Measurements from ENCODE around the gene TM6SF1. TPM values are rescaled to one million over a fixed set of nuclear protein-coding genes. Genes with fewer than 3 reads are reported as not detected.

TM6SF1 gene
- total and polyA plus RNA-seq, 9 of the 15 experiments (the other 6 are each of a cell fraction or from before 2014, with no cell fraction given): 1.0 to 5.6 (median 3.5) TPM

DNA sequence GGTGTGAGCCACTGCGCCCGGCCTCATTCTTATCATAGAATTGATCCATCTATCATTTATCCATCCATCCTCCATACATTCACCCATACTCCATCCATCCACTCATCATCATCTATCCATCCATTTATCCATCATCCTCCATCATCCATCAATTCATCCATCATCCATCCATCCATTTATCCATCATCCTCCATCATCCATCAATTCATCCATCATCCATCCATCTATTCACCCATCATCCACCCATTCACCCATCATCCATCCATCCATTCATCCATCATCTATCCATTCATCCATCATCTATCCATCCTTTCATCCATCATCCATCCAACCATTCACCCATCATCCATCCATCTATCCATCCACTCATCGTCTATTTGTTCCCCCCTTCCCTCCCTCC, 3.7 kb downstream of the TM6SF1 start (continued):
- TF ChIP-seq, protein P1, sequence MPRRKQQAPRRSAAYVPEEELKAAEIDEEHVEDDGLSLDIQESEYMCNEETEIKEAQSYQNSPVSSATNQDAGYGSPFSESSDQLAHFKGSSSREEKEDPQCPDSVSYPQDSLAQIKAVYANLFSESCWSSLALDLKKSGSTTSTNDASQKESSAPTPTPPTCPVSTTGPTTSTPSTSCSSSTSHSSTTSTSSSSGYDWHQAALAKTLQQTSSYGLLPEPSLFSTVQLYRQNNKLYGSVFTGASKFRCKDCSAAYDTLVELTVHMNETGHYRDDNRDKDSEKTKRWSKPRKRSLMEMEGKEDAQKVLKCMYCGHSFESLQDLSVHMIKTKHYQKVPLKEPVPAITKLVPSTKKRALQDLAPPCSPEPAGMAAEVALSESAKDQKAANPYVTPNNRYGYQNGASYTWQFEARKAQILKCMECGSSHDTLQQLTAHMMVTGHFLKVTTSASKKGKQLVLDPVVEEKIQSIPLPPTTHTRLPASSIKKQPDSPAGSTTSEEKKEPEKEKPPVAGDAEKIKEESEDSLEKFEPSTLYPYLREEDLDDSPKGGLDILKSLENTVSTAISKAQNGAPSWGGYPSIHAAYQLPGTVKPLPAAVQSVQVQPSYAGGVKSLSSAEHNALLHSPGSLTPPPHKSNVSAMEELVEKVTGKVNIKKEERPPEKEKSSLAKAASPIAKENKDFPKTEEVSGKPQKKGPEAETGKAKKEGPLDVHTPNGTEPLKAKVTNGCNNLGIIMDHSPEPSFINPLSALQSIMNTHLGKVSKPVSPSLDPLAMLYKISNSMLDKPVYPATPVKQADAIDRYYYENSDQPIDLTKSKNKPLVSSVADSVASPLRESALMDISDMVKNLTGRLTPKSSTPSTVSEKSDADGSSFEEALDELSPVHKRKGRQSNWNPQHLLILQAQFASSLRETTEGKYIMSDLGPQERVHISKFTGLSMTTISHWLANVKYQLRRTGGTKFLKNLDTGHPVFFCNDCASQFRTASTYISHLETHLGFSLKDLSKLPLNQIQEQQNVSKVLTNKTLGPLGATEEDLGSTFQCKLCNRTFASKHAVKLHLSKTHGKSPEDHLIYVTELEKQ (CRISPR knock-in tag; IDR thresholded peaks at IDR 0.05): no peak
- TF ChIP-seq FOXK1 (CRISPR knock-in tag; IDR thresholded peaks at IDR 0.05; ENCODE audit: borderline replicate concordance): no peak
- TF ChIP-seq POLR2G (IDR thresholded peaks at IDR 0.05; ENCODE audit: low read depth, low read length): no peak
- TF ChIP-seq NCOA6 (IDR thresholded peaks at IDR 0.05): no peak
- TF ChIP-seq PRPF4 (IDR thresholded peaks at IDR 0.05; ENCODE audit: insufficient read depth, low read depth, low read length, poor library complexity, severe bottlenecking): no peak
- no peak for TF ChIP-seq ZNF444 (CRISPR knock-in tag; IDR thresholded peaks at IDR 0.05)
- no peak for TF ChIP-seq NFE2 (IDR thresholded peaks at IDR 0.05; ENCODE audit: low read depth)
- no peak for TF ChIP-seq POLR3G (IDR thresholded peaks at IDR 0.05; ENCODE audit: extremely low read depth, insufficient read length, insufficient replicate concordance)
- TF ChIP-seq, protein P2, sequence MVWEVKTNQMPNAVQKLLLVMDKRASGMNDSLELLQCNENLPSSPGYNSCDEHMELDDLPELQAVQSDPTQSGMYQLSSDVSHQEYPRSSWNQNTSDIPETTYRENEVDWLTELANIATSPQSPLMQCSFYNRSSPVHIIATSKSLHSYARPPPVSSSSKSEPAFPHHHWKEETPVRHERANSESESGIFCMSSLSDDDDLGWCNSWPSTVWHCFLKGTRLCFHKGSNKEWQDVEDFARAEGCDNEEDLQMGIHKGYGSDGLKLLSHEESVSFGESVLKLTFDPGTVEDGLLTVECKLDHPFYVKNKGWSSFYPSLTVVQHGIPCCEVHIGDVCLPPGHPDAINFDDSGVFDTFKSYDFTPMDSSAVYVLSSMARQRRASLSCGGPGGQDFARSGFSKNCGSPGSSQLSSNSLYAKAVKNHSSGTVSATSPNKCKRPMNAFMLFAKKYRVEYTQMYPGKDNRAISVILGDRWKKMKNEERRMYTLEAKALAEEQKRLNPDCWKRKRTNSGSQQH (CRISPR knock-in tag; IDR thresholded peaks at IDR 0.05): 0 out of 2 replicates have a peak, but pooled peaks have one; percentile 19
- TF ChIP-seq ETV6 (IDR thresholded peaks at IDR 0.05; ENCODE audit: borderline replicate concordance in 1 of 2, low read depth in 2 of 2, low read length in 1 of 2): no peak
- TF ChIP-seq ETV6 (CRISPR knock-in tag; IDR thresholded peaks at IDR 0.05; ENCODE audit: borderline replicate concordance): no peak
- TF ChIP-seq HDAC8 (tag; IDR thresholded peaks at IDR 0.05): no peak
- TF ChIP-seq ZSCAN32 (CRISPR knock-in tag; IDR thresholded peaks at IDR 0.05): no peak
- TF ChIP-seq ZNF133 (CRISPR knock-in tag; IDR thresholded peaks at IDR 0.05): no peak
- no peak for TF ChIP-seq SMC3 (conservative IDR thresholded peaks at IDR 0.05; ENCODE audit: insufficient read depth, low read depth, low read length)
- TF ChIP-seq PTBP1 (IDR thresholded peaks at IDR 0.05; ENCODE audit: low read depth, low read length): no peak
- 0 out of 2 replicates have a peak, but pooled peaks have one; percentile 15 for TF ChIP-seq OTX1 (CRISPR knock-in tag; IDR thresholded peaks at IDR 0.05)
- TF ChIP-seq ARID2 (IDR thresholded peaks at IDR 0.05): peak; percentile 18; the same call in 1 of the 2 replicates
- no peak for TF ChIP-seq CC2D1A (IDR thresholded peaks at IDR 0.05)
- TF ChIP-seq NFIX (CRISPR knock-in tag; IDR thresholded peaks at IDR 0.05; ENCODE audit: low read depth): no peak
- no peak for TF ChIP-seq STAG1 (CRISPR knock-in tag; IDR thresholded peaks at IDR 0.05; ENCODE audit: borderline replicate concordance)
- no peak for TF ChIP-seq ZNF354B (CRISPR knock-in tag; IDR thresholded peaks at IDR 0.05)
- no peak for TF ChIP-seq CBX1 (IDR thresholded peaks at IDR 0.05; ENCODE audit: low read depth)
- no peak for TF ChIP-seq XRCC5 (IDR thresholded peaks at IDR 0.05; ENCODE audit: low read depth, low read length)
- TF ChIP-seq ILK (tag; IDR thresholded peaks at IDR 0.05; ENCODE audit: borderline replicate concordance, low read depth): no peak
- no peak for TF ChIP-seq ZNF143 (CRISPR knock-in tag; IDR thresholded peaks at IDR 0.05)

Data from K562 (cell line).